ENCODE measurements around the gene L3MBTL4. TPM values are rescaled to one million over a fixed set of nuclear protein-coding genes. Genes with fewer than 3 reads are reported as not detected.
"Not testable (repeated sequence)": the region's sequence is repeated elsewhere in the genome, so short reads cannot be mapped to it uniquely, and the experiment has no call there.

L3MBTL4 gene
- total RNA-seq, 2 donors from 2014 or later: 4.6 to 7.2 TPM

DNA sequence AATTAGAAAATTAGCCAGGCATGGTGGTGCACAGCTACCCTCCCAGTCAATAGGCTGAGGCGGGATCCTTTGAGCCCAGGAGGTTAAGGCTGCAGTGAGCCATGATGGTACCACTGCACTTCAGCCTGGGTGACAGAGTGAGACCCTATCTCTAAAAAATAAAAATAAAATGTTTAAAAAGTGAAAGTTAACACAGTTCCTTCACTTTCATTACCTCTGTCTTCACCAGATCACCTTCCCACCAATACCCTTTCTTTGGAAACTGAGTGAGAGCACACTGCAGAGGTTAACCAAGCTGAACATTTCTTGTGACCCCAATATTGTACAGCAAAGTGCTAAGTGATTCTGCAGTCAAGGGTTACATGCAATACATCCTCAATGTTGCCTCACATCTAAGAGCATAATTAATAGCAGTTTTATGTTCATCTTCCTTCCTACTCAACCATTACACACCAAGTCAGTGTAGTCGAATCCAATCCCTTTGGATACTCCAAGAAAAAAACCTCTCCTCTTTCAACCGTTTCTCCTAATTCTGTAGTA lies 1.7 kb downstream of the L3MBTL4 start:
- no peaks in the 10 kb centered on the region for H3K36me3 Mint-ChIP-seq (ENCODE audit: low read depth)
- TF ChIP-seq, protein P1, sequence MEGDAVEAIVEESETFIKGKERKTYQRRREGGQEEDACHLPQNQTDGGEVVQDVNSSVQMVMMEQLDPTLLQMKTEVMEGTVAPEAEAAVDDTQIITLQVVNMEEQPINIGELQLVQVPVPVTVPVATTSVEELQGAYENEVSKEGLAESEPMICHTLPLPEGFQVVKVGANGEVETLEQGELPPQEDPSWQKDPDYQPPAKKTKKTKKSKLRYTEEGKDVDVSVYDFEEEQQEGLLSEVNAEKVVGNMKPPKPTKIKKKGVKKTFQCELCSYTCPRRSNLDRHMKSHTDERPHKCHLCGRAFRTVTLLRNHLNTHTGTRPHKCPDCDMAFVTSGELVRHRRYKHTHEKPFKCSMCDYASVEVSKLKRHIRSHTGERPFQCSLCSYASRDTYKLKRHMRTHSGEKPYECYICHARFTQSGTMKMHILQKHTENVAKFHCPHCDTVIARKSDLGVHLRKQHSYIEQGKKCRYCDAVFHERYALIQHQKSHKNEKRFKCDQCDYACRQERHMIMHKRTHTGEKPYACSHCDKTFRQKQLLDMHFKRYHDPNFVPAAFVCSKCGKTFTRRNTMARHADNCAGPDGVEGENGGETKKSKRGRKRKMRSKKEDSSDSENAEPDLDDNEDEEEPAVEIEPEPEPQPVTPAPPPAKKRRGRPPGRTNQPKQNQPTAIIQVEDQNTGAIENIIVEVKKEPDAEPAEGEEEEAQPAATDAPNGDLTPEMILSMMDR (conservative IDR thresholded peaks at IDR 0.05): no peak
- H3K36me3 ChIP-seq (ENCODE audit: control insufficient read depth, insufficient read depth, low read length): no peaks in the 10 kb centered on the region
- H3K27ac Mint-ChIP-seq: no peak overlapping the region
- peaks cover 3% of the 10 kb centered on the region for H3K4me1 Mint-ChIP-seq
- H3K27me3 Mint-ChIP-seq (ENCODE audit: insufficient read depth): peaks cover 33% of the 10 kb centered on the region
- H3K4me3 Mint-ChIP-seq: no peak overlapping the region
- no peaks in the 10 kb centered on the region for H3K9me3 ChIP-seq (ENCODE audit: control insufficient read depth, low read length)
- no peaks in the 10 kb centered on the region for H3K9me3 Mint-ChIP-seq
- no peak overlapping the region for H3K4me3 ChIP-seq (ENCODE audit: low read length)
- no peak overlapping the region for H3K9ac ChIP-seq (ENCODE audit: extremely low read depth, low read length, poor library complexity, severe bottlenecking)
- H3K27me3 ChIP-seq (ENCODE audit: control insufficient read depth, insufficient read depth, low read length, poor library complexity, severe bottlenecking): peaks cover 33% of the 10 kb centered on the region
- no peaks in the 10 kb centered on the region for H3K4me1 ChIP-seq (ENCODE audit: control insufficient read depth, insufficient read depth, low read length)
- WGBS, 2 experiments (ENCODE audit: insufficient coverage in 1 of 2, insufficient read length in 1 of 2): 90 to 100% methylated on average over 2 to 3 of the region's 3 CpGs
- H3K27ac ChIP-seq (ENCODE audit: low read depth, low read length): no peak overlapping the region
- no peak for DNase-seq

- H3K9me3 Mint-ChIP-seq: no peaks in the 10 kb centered on the region
These were observed 3.3 kb downstream of the L3MBTL4 start for GRCh38 chr18:6411382-6411781.

DNA sequence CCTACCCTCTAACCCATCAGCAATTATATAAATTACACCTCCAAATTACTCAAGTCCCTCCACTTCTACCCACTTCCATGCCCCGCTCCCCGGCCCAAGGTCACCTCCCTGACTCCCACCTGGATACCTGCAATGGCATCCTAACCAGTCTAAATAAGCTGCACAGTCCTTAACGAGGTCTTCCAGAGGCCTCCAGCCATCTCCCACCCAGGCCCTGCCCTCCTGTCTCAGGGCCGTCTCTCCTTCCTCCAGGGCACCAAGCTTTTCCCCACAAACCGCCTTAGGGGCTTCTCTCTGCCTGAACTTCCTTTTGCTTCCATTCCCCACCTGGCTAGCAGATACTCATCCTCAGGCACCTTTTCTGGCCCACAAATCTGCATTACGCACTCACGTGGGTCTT lies 4.8 kb downstream of the L3MBTL4 start:
- TF ChIP-seq, protein P1 (conservative IDR thresholded peaks at IDR 0.05): no peak
- no peak for DNase-seq
- Histone ChIP-seq H3K9me3 (ENCODE audit: control insufficient read depth, low read length) (no peaks in the 10 kb centered on the region), H3K27me3 (ENCODE audit: control insufficient read depth, insufficient read depth, low read length, poor library complexity, severe bottlenecking) (peaks cover 24% of the 10 kb centered on the region), H3K27ac (ENCODE audit: low read depth, low read length) (no peak overlapping the region), H3K36me3 (ENCODE audit: control insufficient read depth, insufficient read depth, low read length) (no peaks in the 10 kb centered on the region), H3K9ac (ENCODE audit: extremely low read depth, low read length, poor library complexity, severe bottlenecking) (no peak overlapping the region), H3K4me3 (ENCODE audit: low read length) (no peak overlapping the region), H3K4me1 (ENCODE audit: control insufficient read depth, insufficient read depth, low read length) (no peaks in the 10 kb centered on the region)
- Mint-ChIP-seq H3K4me3 (no peak overlapping the region), H3K27me3 (ENCODE audit: insufficient read depth) (peaks cover 23% of the 10 kb centered on the region), H3K36me3 (ENCODE audit: low read depth) (no peaks in the 10 kb centered on the region), H3K9me3 (no peaks in the 10 kb centered on the region), H3K27ac (no peak overlapping the region), H3K4me1 (peaks cover 13% of the 10 kb centered on the region)
- WGBS, 2 experiments (ENCODE audit: insufficient coverage in 1 of 2, insufficient read length in 1 of 2): 92% methylated on average over 6 to 7 of the region's 7 CpGs

More at GRCh38 chr18:6411382-6411781, 3.3 kb downstream of the L3MBTL4 start:
- Histone ChIP-seq H3K9ac (ENCODE audit: extremely low read depth, low read length, poor library complexity, severe bottlenecking) (no peak overlapping the region), H3K9me3 (ENCODE audit: control insufficient read depth, low read length) (no peaks in the 10 kb centered on the region), H3K27me3 (ENCODE audit: control insufficient read depth, insufficient read depth, low read length, poor library complexity, severe bottlenecking) (peaks cover 33% of the 10 kb centered on the region), H3K36me3 (ENCODE audit: control insufficient read depth, insufficient read depth, low read length) (no peaks in the 10 kb centered on the region), H3K4me3 (ENCODE audit: low read length) (no peak overlapping the region), H3K4me1 (ENCODE audit: control insufficient read depth, insufficient read depth, low read length) (no peaks in the 10 kb centered on the region), H3K27ac (ENCODE audit: low read depth, low read length) (no peak overlapping the region)
- TF ChIP-seq, protein P1 (conservative IDR thresholded peaks at IDR 0.05): no peak
- peaks cover 10% of the 10 kb centered on the region for H3K4me1 Mint-ChIP-seq
- 90 to 95% methylated on average over 2 to 5 of the region's 5 CpGs for WGBS, 2 experiments (ENCODE audit: insufficient coverage in 1 of 2, insufficient read length in 1 of 2)
- no peak overlapping the region for H3K27ac Mint-ChIP-seq
- no peaks in the 10 kb centered on the region for H3K36me3 Mint-ChIP-seq (ENCODE audit: low read depth)
- no peak for DNase-seq
- H3K4me3 Mint-ChIP-seq: no peak overlapping the region
- H3K27me3 Mint-ChIP-seq (ENCODE audit: insufficient read depth): peaks cover 30% of the 10 kb centered on the region

- not testable (repeated sequence) for H3K27ac Mint-ChIP-seq; H3K4me3 ChIP-seq (ENCODE audit: low read length); H3K4me3 Mint-ChIP-seq; H3K36me3 Mint-ChIP-seq (ENCODE audit: low read depth); H3K9me3 Mint-ChIP-seq; H3K9me3 ChIP-seq (ENCODE audit: control insufficient read depth, low read length); H3K4me1 ChIP-seq (ENCODE audit: control insufficient read depth, insufficient read depth, low read length); H3K27ac ChIP-seq (ENCODE audit: low read depth, low read length); H3K36me3 ChIP-seq (ENCODE audit: control insufficient read depth, insufficient read depth, low read length); H3K9ac ChIP-seq (ENCODE audit: extremely low read depth, low read length, poor library complexity, severe bottlenecking); DNase-seq
- H3K27me3 ChIP-seq (ENCODE audit: control insufficient read depth, insufficient read depth, low read length, poor library complexity, severe bottlenecking): peaks cover 16% of the 10 kb centered on the region
- Mint-ChIP-seq H3K4me1 (peaks cover 11% of the 10 kb centered on the region), H3K27me3 (ENCODE audit: insufficient read depth) (peaks cover 17% of the 10 kb centered on the region)
- WGBS, 2 experiments (ENCODE audit: insufficient coverage in 1 of 2, insufficient read length in 1 of 2): 94 to 96% methylated on average over 6 to 8 of the region's 8 CpGs
These were observed 6.2 kb downstream of the L3MBTL4 start for GRCh38 chr18:6408543-6408942.
